GM12878 (cell line): ENCODE data around the gene ATP6V1F. TPM values are rescaled to one million over a fixed set of nuclear protein-coding genes. Genes with fewer than 3 reads are reported as not detected.

Experiments
- ATAC-seq: fragments of 200-7000 bp; cut with Tn5 transposase; 3 replicates; pipeline ENCODE4 v1.9.1; 2020; ENCODE audit warnings: mild to moderate bottlenecking, moderate library complexity
- BruUV-seq: library from RNA; stranded (reverse); fragments of 400-500 nt; replicated peaks from 2 replicates; lab custom pipeline; 2021; lab: Mats Ljungman, UMichigan
- CTCF ChIA-PET: fragments of 300-600 bp; sonication (Branson Sonifier 250); formaldehyde crosslinking; extraction: SDS; loops from one replicate; lab custom pipeline; 2021; ENCODE audit warnings: inconsistent platforms; lab: Yijun Ruan, JAX
- POLR2A ChIA-PET: fragments of 350-600 bp; formaldehyde crosslinking; extraction: SDS; loops from one replicate; lab custom pipeline; 2021; ENCODE audit warnings: inconsistent platforms; lab: Charles Lee
- RAD21 ChIA-PET: fragments of 300-600 bp; sonication (Branson Sonifier 250); formaldehyde crosslinking; loops from one replicate; lab custom pipeline; 2023; ENCODE audit warnings: antibody characterized with exemption; ENCODE audit not compliant: unreplicated experiment; lab: Charles Lee
- SMC1A ChIA-PET: fragments of 300-600 bp; sonication (Branson Sonifier 250); formaldehyde crosslinking; loops from one replicate; lab custom pipeline; 2023; ENCODE audit not compliant: unreplicated experiment, uncharacterized antibody; lab: Charles Lee
- DNase-seq: peaks from one replicate; pipeline ENCODE4 v3.0.0-alpha.2; 2011; ENCODE audit warnings: low read depth, low spot score
- FAIRE-seq: peaks from 3 replicates; lab custom pipeline; 2011; peaks lifted over from hg19 to GRCh38; lab: Jason Lieb, UNC
- H2AFZ ChIP-seq: 2 replicates; pipeline ENCODE4 v1.6.0; 2011; ENCODE audit warnings: low read depth, low read length, control low read depth; ENCODE audit not compliant: control insufficient read depth
- H3K27ac ChIP-seq: 2 replicates; pipeline ENCODE4 v1.5.1; 2011; ENCODE audit warnings: control low read depth; ENCODE audit not compliant: control insufficient read depth, insufficient read depth
- H3K27me3 ChIP-seq, 2 experiments: replicated peaks in 1 of 2; 2 replicates each; pipeline versions ENCODE4 v1.6.0 to v1.6.1; 2011; ENCODE audit warnings: low read length in 1 of 2; ENCODE audit not compliant: control insufficient read depth in 2 of 2, insufficient read depth in 2 of 2
- H3K36me3 ChIP-seq, 2 experiments: 2 replicates each; pipeline ENCODE4 v1.5.1; 2011; ENCODE audit warnings: low read length in 1 of 2; ENCODE audit not compliant: control insufficient read depth in 2 of 2, insufficient read depth in 2 of 2
- H3K4me1 ChIP-seq: 2 replicates; pipeline ENCODE4 v1.6.1; 2011; ENCODE audit warnings: mild to moderate bottlenecking, low read length, moderate library complexity, mixed read lengths; ENCODE audit not compliant: control insufficient read depth, insufficient read depth
- H3K4me2 ChIP-seq: 2 replicates; pipeline ENCODE4 v1.6.0; 2011; ENCODE audit warnings: control low read depth; ENCODE audit not compliant: control insufficient read depth, insufficient read depth
- H3K4me3 ChIP-seq: fragments of 200-600 bp; sonication (generic); 2 replicates; pipeline ENCODE4 v1.5.1; 2016
- H3K79me2 ChIP-seq: 2 replicates; pipeline ENCODE4 v1.6.0; 2011; ENCODE audit warnings: low read length; ENCODE audit not compliant: control insufficient read depth, insufficient read depth
- H3K9ac ChIP-seq: 2 replicates; pipeline ENCODE4 v1.8.0; 2011; ENCODE audit warnings: low read length, control low read depth, mixed read lengths; ENCODE audit not compliant: control insufficient read depth, insufficient read depth
- H3K9me3 ChIP-seq: replicated peaks from 3 replicates; pipeline ENCODE4 v1.5.1; 2011; ENCODE audit warnings: mild to moderate bottlenecking, low read length; ENCODE audit not compliant: control insufficient read depth, insufficient read depth
- H4K20me1 ChIP-seq: 2 replicates; pipeline ENCODE4 v1.6.0; 2011; ENCODE audit not compliant: control insufficient read depth, insufficient read depth
- CEBPB ChIP-seq, 2 experiments: fragments of 150-350 bp in 1 of 2; IDR thresholded peaks; 2 replicates each; pipeline ENCODE4 v1.6.1; 2012 to 2014; ENCODE audit warnings: low read depth in 2 of 2, low read length in 2 of 2, borderline replicate concordance in 1 of 2, inconsistent platforms in 1 of 2
- ETV6 ChIP-seq, 2 experiments: fragments of 450-650 bp in 1 of 2; IDR thresholded peaks in 1 of 2; conservative IDR thresholded peaks in 1 of 2; 2 replicates each; pipeline ENCODE4 v1.6.1; 2014; ENCODE audit warnings: antibody characterized with exemption in 1 of 2, borderline replicate concordance in 1 of 2, low read depth in 1 of 2, mild to moderate bottlenecking in 1 of 2, moderate library complexity in 1 of 2
- IRF4 ChIP-seq: IDR thresholded peaks from 2 replicates; pipeline ENCODE4 v1.6.1; 2011; ENCODE audit warnings: low read depth, low read length
- IRF5 ChIP-seq: fragments of 450-650 bp; IDR thresholded peaks from 2 replicates; pipeline ENCODE4 v1.6.1; 2017; ENCODE audit warnings: borderline replicate concordance
- KLF5 ChIP-seq: fragments of 450-650 bp; IDR thresholded peaks from 2 replicates; pipeline ENCODE4 v1.6.1; 2014; ENCODE audit warnings: mild to moderate bottlenecking; ENCODE audit not compliant: partially characterized antibody
- MTA3 ChIP-seq: IDR thresholded peaks from 2 replicates; pipeline ENCODE4 v1.6.1; 2012; ENCODE audit warnings: low read length, inconsistent platforms, borderline replicate concordance
- NKRF ChIP-seq: fragments of 450-650 bp; conservative IDR thresholded peaks from 2 replicates; pipeline ENCODE4 v1.6.1; 2017; ENCODE audit warnings: mild to moderate bottlenecking, moderate library complexity
- NR2C2 ChIP-seq: IDR thresholded peaks from 2 replicates; pipeline ENCODE4 v1.6.1; 2011; ENCODE audit warnings: borderline replicate concordance, low read depth; ENCODE audit not compliant: control insufficient read depth, insufficient read length
- RELB ChIP-seq: fragments of 450-650 bp; IDR thresholded peaks from 2 replicates; pipeline ENCODE4 v1.6.1; 2017; ENCODE audit warnings: low read depth, mild to moderate bottlenecking, moderate library complexity
- SMAD5 ChIP-seq: IDR thresholded peaks from 2 replicates; pipeline ENCODE4 v1.6.1; 2016; ENCODE audit warnings: antibody characterized with exemption, low read depth
- TBL1XR1 ChIP-seq: IDR thresholded peaks from 2 replicates; pipeline ENCODE4 v1.6.1; 2012; ENCODE audit warnings: low read depth, low read length, improper control_type of control experiment
- TCF7 ChIP-seq: IDR thresholded peaks from 2 replicates; pipeline ENCODE4 v1.6.1; 2014; ENCODE audit warnings: antibody characterized with exemption, borderline replicate concordance
- YBX1 ChIP-seq: fragments of 450-650 bp; IDR thresholded peaks from 2 replicates; pipeline ENCODE4 v1.6.1; 2016; ENCODE audit warnings: antibody characterized with exemption
- ZBTB40 ChIP-seq: fragments of 450-650 bp; IDR thresholded peaks from 2 replicates; pipeline ENCODE4 v1.6.1; 2016; ENCODE audit warnings: mild to moderate bottlenecking, moderate library complexity, borderline replicate concordance
- ZNF274 ChIP-seq: IDR thresholded peaks from one replicate; pipeline ENCODE4 v1.8.0; 2011; ENCODE audit not compliant: insufficient read length, insufficient read depth
- WGBS: methylation state at CpG from one replicate; pipeline ENCODE4 v1.1.6; 2016; ENCODE audit warnings: low lambda C conversion rate; ENCODE audit not compliant: insufficient replicate concordance, insufficient coverage; ENCODE audit errors: missing lambda C conversion rate; 5-methylcytosine and 5-hydroxymethylcytosine counted together
- in situ Hi-C: fragments of 300-500 bp; cut with MboI; formaldehyde crosslinking; loops from 9 replicates; pipeline ENCODE4 v1.14.3; 2018; ENCODE audit warnings: mixed read lengths
- intact Hi-C: fragments of 100-400 bp; cut with micrococcal nuclease; formaldehyde crosslinking; loops from one replicate; pipeline ENCODE4 v1.14.2; 2022; ENCODE audit not compliant: unreplicated experiment
- polyA plus RNA-seq, 11 experiments: library from polyadenylated mRNA; depleted of rRNA in 4 of 11; unstranded in 6 of 11; stranded (reverse) in 5 of 11; fragments of >200 nt; fragmentation: Nextera tagmentation in 4 of 11; fragmentation: Illumina TruSeq in 1 of 11; extraction: Ambion mirVana in 4 of 11; extraction: Trizol in 1 of 11; gene quantifications; 1 replicate in 1 of 11; 2 replicates in 10 of 11; pipeline versions ENCODE4 v1.2.1 to v1.2.3, GENCODE V29; 2011 to 2016; ENCODE audit warnings: inconsistent platforms in 2 of 11, missing spikeins in 2 of 11, low read depth in 1 of 11
- total RNA-seq, 4 experiments: library from RNA; depleted of rRNA in 3 of 4; stranded (reverse); fragments of >200 nt in 3 of 4; fragmentation: Illumina TruSeq in 1 of 4; extraction: Trizol in 1 of 4; gene quantifications; 2 replicates each; pipeline versions ENCODE4 v1.2.1 to v1.2.3, GENCODE V29; 2013 to 2021

Gene ATP6V1F
- total and polyA plus RNA-seq, 10 of the 15 experiments (the other 5 are each of a cell fraction or from before 2014, with no cell fraction given): 111 to 343 (median 203) TPM

- Histone ChIP-seq H3K27ac (no peak overlapping the region), H3K4me3 (no peak overlapping the region), H3K79me2 (no peaks in the 10 kb centered on the region), H3K4me1 (no peaks in the 10 kb centered on the region), H2AFZ (no peak overlapping the region), H3K27me3 (no peaks in the 10 kb centered on the region), H3K4me2 (no peak overlapping the region), H4K20me1 (no peaks in the 10 kb centered on the region), H3K36me3 (no peaks in the 10 kb centered on the region), H3K9ac (no peak overlapping the region), H3K9me3 (no peaks in the 10 kb centered on the region)
- ATAC-seq (no peak), FAIRE-seq (no peak), DNase-seq (no peak)
- BruUV-seq: no TSS peak
- ChIA-PET CTCF (no interaction called here), SMC1A (no interaction called here), POLR2A (no interaction called here), RAD21 (interaction anchor here (0.5 kb wide), 1 partner anchor 364 kb away, joined by 4 read pairs; no protein-coding TSS in a partner anchor)
- in situ Hi-C loops (no loop called here), intact Hi-C loops (no loop called here)
- WGBS: 71% methylated on average over 17 of the region's 18 CpGs
- TF ChIP-seq NR2C2: no peak
- TF ChIP-seq YBX1: no peak
- TF ChIP-seq TCF7: no peak
- no peak for TF ChIP-seq KLF5
- no peak for TF ChIP-seq NKRF
- TF ChIP-seq ETV6 (conservative IDR thresholded peaks at IDR 0.05 in 1 of 2, IDR thresholded peaks at IDR 0.05 in 1 of 2; ENCODE audit: borderline replicate concordance in 1 of 2, low read depth in 1 of 2): no peak
- TF ChIP-seq ZNF274: no peak
- TF ChIP-seq MTA3: no peak
- no peak for TF ChIP-seq CEBPB (IDR thresholded peaks at IDR 0.05; ENCODE audit: borderline replicate concordance in 1 of 2, low read depth in 2 of 2, low read length in 2 of 2)
- TF ChIP-seq IRF4: no peak
- no peak for TF ChIP-seq ZBTB40
- no peak for TF ChIP-seq RELB
- no peak for TF ChIP-seq IRF5
- no peak for TF ChIP-seq SMAD5
- no peak for TF ChIP-seq TBL1XR1
Measured at GRCh38 chr7:128849804-128850490, 12.7 kb upstream of the ATP6V1F start.
